Choroid plexus epithelial cell (primary cell): ENCODE results near the gene CEACAM20.
A peak's percentile ranks its signal among the peaks of the same experiment; 100 is the strongest.
"Not testable (repeated sequence)": the region's sequence is repeated elsewhere in the genome, so short reads cannot be mapped to it uniquely, and the experiment has no call there.

ENCODE experiments used
- DNase-seq: peaks from one replicate; pipeline ENCODE4 v3.0.0-alpha.2; 2010; ENCODE audit warnings: low read depth
- H3K4me3 ChIP-seq: 2 replicates; pipeline ENCODE4 v1.5.1; 2011; ENCODE audit warnings: low read depth, mild to moderate bottlenecking, control low read depth, low read length, moderate library complexity
- TF ChIP-seq, protein P1 (sequence below): conservative IDR thresholded peaks from 2 replicates; pipeline ENCODE4 v1.5.1; 2011; ENCODE audit warnings: low read depth, mild to moderate bottlenecking, control low read depth, inconsistent platforms, low read length, moderate library complexity

The CEACAM20 gene

DNA sequence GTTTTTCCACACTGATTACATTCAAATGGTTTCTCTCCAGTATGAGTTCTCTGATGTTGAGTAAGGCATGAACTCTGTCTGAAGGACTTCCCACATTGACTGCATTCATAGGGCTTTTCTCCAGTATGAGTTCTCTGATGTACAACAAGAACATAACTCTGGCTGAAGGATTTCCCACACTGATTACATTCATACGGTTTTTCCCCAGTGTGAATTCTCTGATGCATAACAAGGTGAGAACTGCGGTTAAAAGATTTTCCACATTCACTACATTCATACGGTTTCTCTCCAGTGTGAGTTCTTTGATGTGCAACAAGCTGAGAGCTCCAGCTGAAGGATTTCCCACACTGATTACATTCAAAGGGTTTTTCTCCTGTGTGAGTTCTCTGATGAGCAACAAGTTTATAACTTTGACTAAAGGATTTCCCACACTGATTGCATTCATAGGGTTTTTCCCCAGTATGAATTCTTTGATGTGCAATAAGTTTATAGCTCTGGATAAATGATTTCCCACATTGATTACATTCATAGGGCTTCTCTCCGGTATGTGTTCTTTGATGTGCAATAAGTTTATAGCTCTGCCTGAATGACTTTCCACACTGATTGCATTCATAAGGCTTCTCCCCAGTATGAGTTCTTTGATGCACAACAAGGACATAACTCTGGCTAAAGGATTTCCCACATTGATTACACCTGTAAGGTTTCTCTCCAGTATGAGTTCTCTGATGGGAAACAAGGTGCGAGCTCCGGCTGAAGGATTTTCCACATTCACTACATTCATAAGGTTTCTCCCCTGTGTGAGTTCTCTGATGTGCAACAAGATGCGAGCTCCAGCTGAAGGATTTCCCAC, 52.7 kb downstream of the CEACAM20 start:
- DNase-seq = peak; percentile 34
- TF ChIP-seq, protein P1, sequence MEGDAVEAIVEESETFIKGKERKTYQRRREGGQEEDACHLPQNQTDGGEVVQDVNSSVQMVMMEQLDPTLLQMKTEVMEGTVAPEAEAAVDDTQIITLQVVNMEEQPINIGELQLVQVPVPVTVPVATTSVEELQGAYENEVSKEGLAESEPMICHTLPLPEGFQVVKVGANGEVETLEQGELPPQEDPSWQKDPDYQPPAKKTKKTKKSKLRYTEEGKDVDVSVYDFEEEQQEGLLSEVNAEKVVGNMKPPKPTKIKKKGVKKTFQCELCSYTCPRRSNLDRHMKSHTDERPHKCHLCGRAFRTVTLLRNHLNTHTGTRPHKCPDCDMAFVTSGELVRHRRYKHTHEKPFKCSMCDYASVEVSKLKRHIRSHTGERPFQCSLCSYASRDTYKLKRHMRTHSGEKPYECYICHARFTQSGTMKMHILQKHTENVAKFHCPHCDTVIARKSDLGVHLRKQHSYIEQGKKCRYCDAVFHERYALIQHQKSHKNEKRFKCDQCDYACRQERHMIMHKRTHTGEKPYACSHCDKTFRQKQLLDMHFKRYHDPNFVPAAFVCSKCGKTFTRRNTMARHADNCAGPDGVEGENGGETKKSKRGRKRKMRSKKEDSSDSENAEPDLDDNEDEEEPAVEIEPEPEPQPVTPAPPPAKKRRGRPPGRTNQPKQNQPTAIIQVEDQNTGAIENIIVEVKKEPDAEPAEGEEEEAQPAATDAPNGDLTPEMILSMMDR = no peak
- H3K4me3 ChIP-seq = no peak overlapping the region

DNA sequence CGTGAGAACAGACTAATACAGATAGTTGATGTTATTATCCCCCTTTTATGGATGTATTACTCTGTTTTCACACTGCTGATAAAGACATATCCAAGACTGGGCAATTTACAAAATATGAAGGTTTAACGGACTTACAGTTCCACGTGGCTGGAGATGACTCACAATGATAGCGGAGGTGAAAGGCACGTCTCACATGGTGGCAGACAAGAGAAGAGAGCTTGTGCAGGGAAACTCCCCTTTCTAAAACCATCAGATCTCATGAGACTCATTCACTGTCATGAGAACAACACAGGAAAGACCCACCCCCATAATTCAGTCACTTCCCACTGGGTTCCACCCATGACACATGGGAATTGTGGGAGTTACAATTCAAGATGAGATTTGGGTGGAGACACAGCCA, 60.7 kb downstream of the CEACAM20 start:
- H3K4me3 ChIP-seq = not testable (repeated sequence)

DNA sequence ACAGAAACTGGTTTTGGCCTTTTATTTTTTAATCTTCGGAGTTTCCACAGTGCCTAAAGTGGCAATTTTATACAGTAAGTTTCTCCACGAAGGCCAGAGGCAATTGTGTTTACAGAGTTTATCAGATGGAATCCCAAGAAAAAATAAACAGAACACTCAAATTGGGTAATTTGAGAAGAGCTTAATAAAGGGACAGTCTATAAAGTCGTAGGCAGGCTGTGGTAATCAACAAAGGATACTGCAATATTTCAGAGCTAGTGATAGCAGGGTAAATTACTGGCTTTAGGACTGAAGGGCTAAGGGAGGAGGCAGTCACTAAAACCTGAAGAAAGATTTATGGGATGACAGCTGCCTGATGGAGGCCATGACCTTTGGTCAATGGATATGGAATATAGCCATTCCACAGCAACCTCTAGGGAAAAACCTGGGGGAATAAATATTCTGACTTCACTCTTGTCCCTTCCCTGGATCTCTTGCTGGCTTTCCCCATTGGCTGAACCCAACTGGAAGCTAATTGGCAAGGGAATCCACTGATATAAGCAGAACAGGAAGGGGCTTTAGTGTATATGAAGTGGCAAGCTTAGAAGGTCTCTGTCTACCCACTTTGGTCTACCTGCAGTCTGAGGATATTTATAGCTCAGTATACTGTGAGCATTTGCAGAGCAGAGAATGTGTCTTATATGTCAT, 66.7 kb downstream of the CEACAM20 start:
- not testable (repeated sequence) for DNase-seq, H3K4me3 ChIP-seq

More for the DNA sequence above, 60.7 kb downstream of the CEACAM20 start:
- not testable (repeated sequence) for DNase-seq
